A549 (cell line): ENCODE measurements around the gene SNX10. TPM values are rescaled to one million over a fixed set of nuclear protein-coding genes. Genes with fewer than 3 reads are reported as not detected.

ENCODE experiments used
- ATAC-seq, 2 experiments: fragments of 200-7000 bp in 1 of 2; fragments of >200 bp in 1 of 2; cut with Nextera tagmentation in 1 of 2; cut with Tn5 transposase in 1 of 2; 3 replicates each; pipeline versions ENCODE4 v1.8.0 to v1.9.1; 2018 to 2020; ENCODE audit warnings: mild to moderate bottlenecking in 1 of 2, moderate library complexity in 1 of 2
- CTCF ChIA-PET: fragments of 300-600 bp; sonication (Branson Sonifier 250); formaldehyde crosslinking; extraction: SDS; loops from one replicate; lab custom pipeline; 2021; ENCODE audit warnings: antibody characterized with exemption, inconsistent platforms; lab: Yijun Ruan, JAX
- POLR2A ChIA-PET: fragments of 350-600 bp; formaldehyde crosslinking; extraction: SDS; loops from one replicate; lab custom pipeline; 2021; ENCODE audit warnings: antibody characterized with exemption, inconsistent platforms; lab: Yijun Ruan, JAX
- DNase-seq, 2 experiments: peaks; one replicate each; pipeline versions ENCODE4 v3.0.0 to v3.0.0-alpha.2; 2011 to 2016; ENCODE audit warnings: low read depth in 1 of 2, low spot score in 1 of 2
- FAIRE-seq: peaks from 2 replicates; lab custom pipeline; 2011; peaks lifted over from hg19 to GRCh38; lab: Jason Lieb, UNC
- H3K27ac ChIP-seq, 2 experiments: fragments of >200 bp; sonication (Bioruptor Twin); formaldehyde crosslinking; 3 replicates each; pipeline ENCODE4 v1.5.1; 2016 to 2017
- H3K4me1 ChIP-seq: fragments of >200 bp; sonication (Bioruptor Twin); formaldehyde crosslinking; 3 replicates; pipeline ENCODE4 v1.6.1; 2016
- H3K4me2 ChIP-seq: fragments of >200 bp; sonication (Bioruptor Twin); formaldehyde crosslinking; 3 replicates; pipeline ENCODE4 v1.6.1; 2016
- H3K4me3 ChIP-seq: fragments of >200 bp; sonication (Bioruptor Twin); formaldehyde crosslinking; 3 replicates; pipeline ENCODE4 v1.5.1; 2016
- H3K9me3 ChIP-seq: fragments of >200 bp; sonication (Bioruptor Twin); formaldehyde crosslinking; 3 replicates; pipeline ENCODE4 v1.6.1; 2016
- CEBPB ChIP-seq, 2 experiments: fragments of >200 bp in 1 of 2; sonication (Bioruptor Twin) in 1 of 2; formaldehyde crosslinking in 1 of 2; IDR thresholded peaks; 2 replicates each; pipeline ENCODE4 v1.6.1; 2012 to 2016
- CTCF ChIP-seq: fragments of >200 bp; sonication (Bioruptor Twin); formaldehyde crosslinking; IDR thresholded peaks from 3 replicates; pipeline ENCODE4 v1.5.1; 2016
- EHF ChIP-seq: fragments of 250-450 bp; sonication (Bioruptor Pico); IDR thresholded peaks from 2 replicates; pipeline ENCODE4 v1.5.0; 2020; ENCODE audit warnings: mild to moderate bottlenecking
- EHMT2 ChIP-seq: fragments of 200-600 bp; sonication (generic); IDR thresholded peaks from 2 replicates; pipeline ENCODE4 v1.6.1; 2016; ENCODE audit warnings: antibody characterized with exemption, low read depth, mild to moderate bottlenecking, moderate library complexity
- ESRRA ChIP-seq: fragments of 150-350 bp; IDR thresholded peaks from 2 replicates; pipeline ENCODE4 v1.6.1; 2014; ENCODE audit warnings: mild to moderate bottlenecking, low read length, borderline replicate concordance
- FOSL2 ChIP-seq, 2 experiments: fragments of 450-650 bp in 1 of 2; fragments of >200 bp in 1 of 2; sonication (Bioruptor Twin) in 1 of 2; formaldehyde crosslinking; IDR thresholded peaks; 2 replicates each; pipeline versions ENCODE4 v1.5.0 to v1.6.1; 2016 to 2020; ENCODE audit warnings: mild to moderate bottlenecking in 1 of 2, moderate library complexity in 1 of 2
- HDAC2 ChIP-seq: fragments of 200-600 bp; sonication (generic); IDR thresholded peaks from 2 replicates; pipeline ENCODE4 v1.6.1; 2016
- HEYL ChIP-seq: fragments of 250-450 bp; sonication (Bioruptor Pico); IDR thresholded peaks from 2 replicates; pipeline ENCODE4 v1.8.0; 2021; ENCODE audit warnings: mild to moderate bottlenecking, moderate library complexity
- HOXA7 ChIP-seq: fragments of 250-450 bp; sonication (Bioruptor Pico); IDR thresholded peaks from 2 replicates; pipeline ENCODE4 v1.5.0; 2020; ENCODE audit warnings: mild to moderate bottlenecking, moderate library complexity
- HOXB13 ChIP-seq: fragments of 250-450 bp; sonication (Bioruptor Pico); IDR thresholded peaks from 2 replicates; pipeline ENCODE4 v1.5.0; 2020; ENCODE audit warnings: low read depth, mild to moderate bottlenecking, moderate library complexity
- MAZ ChIP-seq: fragments of 150-350 bp; IDR thresholded peaks from 2 replicates; pipeline ENCODE4 v1.6.1; 2014; ENCODE audit warnings: antibody characterized with exemption, low read depth, low read length, borderline replicate concordance
- NPAS2 ChIP-seq: fragments of 250-450 bp; sonication (Bioruptor Pico); IDR thresholded peaks from 2 replicates; pipeline ENCODE4 v1.8.0; 2022; ENCODE audit warnings: mild to moderate bottlenecking, moderate library complexity, borderline replicate concordance
- NR3C1 ChIP-seq: fragments of >200 bp; sonication (Bioruptor Twin); formaldehyde crosslinking; IDR thresholded peaks from 3 replicates; pipeline ENCODE4 v1.6.1; 2017
- PBX3 ChIP-seq: IDR thresholded peaks from 2 replicates; pipeline ENCODE4 v1.6.1; 2012
- POLR2A ChIP-seq: IDR thresholded peaks from 2 replicates; pipeline ENCODE4 v1.6.1; 2012; ENCODE audit warnings: mild to moderate bottlenecking, low read length
- POLR2AphosphoS2 ChIP-seq: conservative IDR thresholded peaks from 2 replicates; pipeline ENCODE4 v1.6.1; 2012; ENCODE audit warnings: low read length, improper control_type of control experiment, inconsistent platforms
- RFX5 ChIP-seq: fragments of 450-650 bp; IDR thresholded peaks from 2 replicates; pipeline ENCODE4 v1.7.1; 2014; ENCODE audit warnings: antibody characterized with exemption, mild to moderate bottlenecking, moderate library complexity
- RNF2 ChIP-seq: fragments of 200-600 bp; sonication (generic); IDR thresholded peaks from 2 replicates; pipeline ENCODE4 v1.6.1; 2016; ENCODE audit warnings: low read depth, mild to moderate bottlenecking, antibody characterized with exemption, moderate library complexity, borderline replicate concordance
- TFCP2L1 ChIP-seq: fragments of 250-450 bp; sonication (Bioruptor Pico); IDR thresholded peaks from 2 replicates; pipeline ENCODE4 v1.5.0; 2021; ENCODE audit warnings: mild to moderate bottlenecking
- TP53 ChIP-seq: fragments of 250-450 bp; sonication (Bioruptor Pico); IDR thresholded peaks from 2 replicates; pipeline ENCODE4 v1.5.0; 2021; ENCODE audit warnings: mild to moderate bottlenecking, moderate library complexity
- ZC3H11A ChIP-seq: fragments of 450-650 bp; IDR thresholded peaks from 2 replicates; pipeline ENCODE4 v1.6.1; 2014; ENCODE audit warnings: antibody characterized with exemption, mild to moderate bottlenecking
- ZFP36 ChIP-seq: fragments of 450-650 bp; IDR thresholded peaks from 2 replicates; pipeline ENCODE4 v1.6.1; 2014; ENCODE audit warnings: borderline replicate concordance; ENCODE audit not compliant: partially characterized antibody
- WGBS: methylation state at CpG from one replicate; pipeline ENCODE4 v1.1.6; 2017; ENCODE audit errors: missing lambda C conversion rate; 5-methylcytosine and 5-hydroxymethylcytosine counted together
- polyA plus RNA-seq, 4 experiments: library from polyadenylated mRNA; depleted of rRNA in 3 of 4; stranded (reverse); fragments of >200 nt; fragmentation: RNase III in 1 of 4; extraction: RNeasy Plus Mini Kit Qiagen cat#74134 plus additional on column Dnase treatment in 1 of 4; gene quantifications; 2 replicates in 3 of 4; 3 replicates in 1 of 4; pipeline ENCODE4 v1.2.3, GENCODE V29; 2011 to 2017

SNX10 gene
- polyA plus RNA-seq, 2 of the 4 experiments (the other 2 are of a cell fraction): 4.5 to 12.6 TPM

- H3K27ac ChIP-seq: no peak overlapping the region
- CTCF ChIA-PET: interaction anchor here (0.6 to 1.0 kb wide), 3 partner anchors 7 to 60 kb away, joined by 3 to 4 read pairs (median 4); no protein-coding TSS in a partner anchor
- no peaks in the 10 kb centered on the region for H3K9me3 ChIP-seq
- no peak overlapping the region for H3K4me2 ChIP-seq
- no peak for ATAC-seq
- H3K4me1 ChIP-seq: peaks cover 9% of the 10 kb centered on the region; the same call in 2 of the 3 replicates
- H3K4me3 ChIP-seq: no peak overlapping the region
- POLR2A ChIA-PET: no interaction called here
- TF ChIP-seq FOSL2 (IDR thresholded peaks at IDR 0.05) (no peak), FOSL2 (CRISPR knock-in tag; IDR thresholded peaks at IDR 0.05) (no peak), HDAC2 (no peak), HOXB13 (CRISPR knock-in tag) (no peak)
- FAIRE-seq: no peak
- 79% methylated on average over 9 of the region's 9 CpGs for WGBS
- no peak for DNase-seq
Measured at GRCh38 chr7:26305090-26305868, 13.6 kb downstream of the SNX10 start.

GRCh38 chr7:26305869-26306665 lies 14.4 kb downstream of the SNX10 start:
- ChIA-PET CTCF (interaction anchor here (0.6 kb wide), 1 partner anchor 8 kb away, joined by 4 read pairs; no protein-coding TSS in a partner anchor), POLR2A (no interaction called here)
- TF ChIP-seq POLR2AphosphoS2 (no peak), CTCF (no peak), HOXA7 (no peak), NR3C1 (no peak), TP53 (CRISPR knock-in tag) (no peak), ZFP36 (no peak), CEBPB (IDR thresholded peaks at IDR 0.05) (no peak), HEYL (no peak), NPAS2 (no peak), TFCP2L1 (CRISPR knock-in tag) (no peak), ZC3H11A (no peak), MAZ (no peak), RFX5 (no peak), EHMT2 (no peak), ESRRA (no peak), RNF2 (no peak), POLR2A (no peak), PBX3 (no peak), HOXB13 (CRISPR knock-in tag) (no peak), EHF (CRISPR knock-in tag) (no peak)
- H3K4me2 ChIP-seq: no peak overlapping the region
- FAIRE-seq (no peak), DNase-seq (no peak), ATAC-seq (no peak)
- H3K9me3 ChIP-seq: no peaks in the 10 kb centered on the region
- no peak overlapping the region for H3K27ac ChIP-seq
- WGBS: 84% methylated on average over 16 of the region's 16 CpGs
- H3K4me3 ChIP-seq: no peak overlapping the region
- peaks cover 9% of the 10 kb centered on the region; the same call in 2 of the 3 replicates for H3K4me1 ChIP-seq
